GM12874 (cell line): Measurements from ENCODE around the gene EMC8.

ENCODE experiments used
- TF ChIP-seq, protein P1 (sequence below): IDR thresholded peaks from 2 replicates; pipeline ENCODE4 v1.5.1; 2011; ENCODE audit warnings: low read depth, mild to moderate bottlenecking, control low read depth, low read length, moderate library complexity; ENCODE audit not compliant: insufficient read depth

The EMC8 gene

DNA sequence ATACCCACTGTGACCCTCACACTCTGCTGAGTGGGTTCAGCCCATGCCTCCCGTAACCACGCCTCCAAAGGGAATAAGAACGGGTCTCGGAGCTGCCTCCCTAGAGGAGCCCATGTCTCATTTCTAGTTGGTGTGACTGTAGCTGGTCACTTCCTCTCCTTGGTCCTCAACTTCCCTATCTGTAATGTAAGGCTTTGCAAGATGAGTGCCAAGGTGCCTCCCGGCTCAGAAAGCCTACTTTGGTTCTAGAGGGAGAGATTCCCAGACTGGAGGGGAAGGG, 69.2 kb downstream of the EMC8 start:
- TF ChIP-seq, protein P1, sequence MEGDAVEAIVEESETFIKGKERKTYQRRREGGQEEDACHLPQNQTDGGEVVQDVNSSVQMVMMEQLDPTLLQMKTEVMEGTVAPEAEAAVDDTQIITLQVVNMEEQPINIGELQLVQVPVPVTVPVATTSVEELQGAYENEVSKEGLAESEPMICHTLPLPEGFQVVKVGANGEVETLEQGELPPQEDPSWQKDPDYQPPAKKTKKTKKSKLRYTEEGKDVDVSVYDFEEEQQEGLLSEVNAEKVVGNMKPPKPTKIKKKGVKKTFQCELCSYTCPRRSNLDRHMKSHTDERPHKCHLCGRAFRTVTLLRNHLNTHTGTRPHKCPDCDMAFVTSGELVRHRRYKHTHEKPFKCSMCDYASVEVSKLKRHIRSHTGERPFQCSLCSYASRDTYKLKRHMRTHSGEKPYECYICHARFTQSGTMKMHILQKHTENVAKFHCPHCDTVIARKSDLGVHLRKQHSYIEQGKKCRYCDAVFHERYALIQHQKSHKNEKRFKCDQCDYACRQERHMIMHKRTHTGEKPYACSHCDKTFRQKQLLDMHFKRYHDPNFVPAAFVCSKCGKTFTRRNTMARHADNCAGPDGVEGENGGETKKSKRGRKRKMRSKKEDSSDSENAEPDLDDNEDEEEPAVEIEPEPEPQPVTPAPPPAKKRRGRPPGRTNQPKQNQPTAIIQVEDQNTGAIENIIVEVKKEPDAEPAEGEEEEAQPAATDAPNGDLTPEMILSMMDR, result no peak

DNA sequence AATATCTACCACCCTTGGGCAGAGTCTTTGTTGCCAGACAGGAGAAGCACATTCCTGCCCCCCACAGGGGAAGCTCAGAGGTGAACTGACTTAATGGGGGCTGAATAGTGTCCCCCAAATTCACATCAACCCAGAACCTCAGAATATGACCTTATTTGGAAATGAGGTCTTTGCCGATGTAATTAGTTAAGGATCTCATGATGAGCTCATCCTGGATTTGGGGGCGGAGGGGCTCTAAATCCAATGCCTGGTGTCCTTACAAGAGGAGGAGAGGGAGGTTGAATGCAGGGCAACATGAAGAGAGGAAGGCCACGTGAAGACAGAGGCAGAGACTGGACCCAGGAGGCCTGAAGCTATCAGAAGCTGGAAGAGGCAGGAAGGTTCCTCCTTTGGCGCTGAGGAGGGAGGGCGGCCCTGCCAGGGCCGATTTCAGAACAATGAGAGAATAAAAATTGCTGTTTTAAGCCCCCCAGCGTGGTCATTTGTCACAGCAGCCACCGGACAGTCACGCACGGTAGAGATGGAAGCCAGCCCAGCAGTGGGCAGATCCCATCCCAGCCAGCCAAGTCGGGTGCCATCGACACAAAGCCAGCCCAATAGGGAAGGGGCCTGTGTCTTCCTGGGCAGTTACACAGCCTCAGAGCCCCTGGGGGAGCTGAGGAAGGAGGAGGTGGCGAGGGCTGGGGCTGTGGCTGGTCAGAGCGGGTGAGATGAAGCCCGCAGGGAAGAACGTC, 69.7 kb downstream of the EMC8 start:
- TF ChIP-seq, protein P1, result no peak

DNA sequence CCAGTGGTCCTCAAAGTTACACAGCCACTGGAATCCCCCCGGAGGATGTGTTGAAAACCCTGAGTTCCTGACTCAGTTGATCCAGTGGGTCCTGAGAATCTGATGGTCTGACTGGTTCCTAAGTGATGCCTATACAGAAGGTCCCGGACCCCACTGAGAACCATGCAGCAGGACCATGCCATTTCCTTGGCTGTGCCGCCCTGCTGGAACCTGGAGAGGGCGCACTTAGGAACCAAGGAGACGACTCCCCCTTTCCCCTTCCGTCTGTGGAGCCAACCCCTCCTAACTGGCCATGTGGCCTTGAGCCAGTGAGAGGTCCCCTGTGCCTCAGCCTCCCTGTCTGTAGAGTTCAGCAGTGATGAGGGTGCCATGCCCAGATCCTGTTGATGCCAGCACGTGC, 70.5 kb downstream of the EMC8 start:
- TF ChIP-seq, protein P1, result peak; percentile 34; the same call in 1 of the 2 replicates
